OCI-LY7 (cell line): Measurements from ENCODE around the gene FUT8. TPM values are rescaled to one million over a fixed set of nuclear protein-coding genes. Genes with fewer than 3 reads are reported as not detected.
A peak's percentile ranks its signal among the peaks of the same experiment; 100 is the strongest.

Experiments used
- BruUV-seq: library from RNA; stranded (reverse); fragments of 400-500 nt; replicated peaks from 2 replicates; lab custom pipeline; 2021; lab: Mats Ljungman, UMichigan
- CTCF ChIA-PET: fragments of 300-600 bp; sonication (Branson Sonifier 250); formaldehyde crosslinking; loops from one replicate; lab custom pipeline; 2022; ENCODE audit warnings: antibody characterized with exemption; ENCODE audit not compliant: unreplicated experiment; lab: Charles Lee
- POLR2A ChIA-PET: fragments of 300-600 bp; sonication (Branson Sonifier 250); formaldehyde crosslinking; loops from one replicate; lab custom pipeline; 2022; ENCODE audit warnings: antibody characterized with exemption; lab: Charles Lee
- DNase-seq: peaks from one replicate; pipeline ENCODE4 v3.0.0-alpha.2; 2015; ENCODE audit warnings: low spot score
- H2AFZ ChIP-seq: fragments of 200-600 bp; sonication (generic), shearing (Covaris generic); 2 replicates; pipeline ENCODE4 v1.6.1; 2014; ENCODE audit warnings: mild to moderate bottlenecking, antibody characterized with exemption, low read length, moderate library complexity
- H3K27ac ChIP-seq: fragments of 200-600 bp; sonication (generic); 2 replicates; pipeline ENCODE4 v1.5.1; 2014; ENCODE audit warnings: mixed run types, low read depth, mild to moderate bottlenecking, moderate library complexity, low read length, inconsistent platforms; ENCODE audit not compliant: poor library complexity, severe bottlenecking
- H3K36me3 ChIP-seq: fragments of 200-600 bp; sonication (generic); 2 replicates; pipeline ENCODE4 v1.6.1; 2014; ENCODE audit warnings: mild to moderate bottlenecking, antibody characterized with exemption, low read length, moderate library complexity, mixed read lengths; ENCODE audit not compliant: insufficient read depth
- H3K4me1 ChIP-seq: fragments of 200-600 bp; sonication (generic); 2 replicates; pipeline ENCODE4 v1.5.1; 2014; ENCODE audit warnings: mild to moderate bottlenecking, low read length; ENCODE audit not compliant: insufficient read depth, poor library complexity, severe bottlenecking
- H3K4me2 ChIP-seq: fragments of 200-600 bp; sonication (generic); 2 replicates; pipeline ENCODE4 v1.6.1; 2014; ENCODE audit warnings: mild to moderate bottlenecking, low read length
- H3K4me3 ChIP-seq: fragments of 200-600 bp; sonication (generic); 2 replicates; pipeline ENCODE4 v1.5.1; 2014; ENCODE audit warnings: mild to moderate bottlenecking, low read depth, low read length; ENCODE audit not compliant: poor library complexity, severe bottlenecking
- H3K79me2 ChIP-seq: fragments of 200-600 bp; sonication (generic); 2 replicates; pipeline ENCODE4 v1.6.1; 2016; ENCODE audit warnings: low read depth, mild to moderate bottlenecking, low read length, moderate library complexity, mixed read lengths; ENCODE audit not compliant: insufficient read depth
- H3K9me2 ChIP-seq: fragments of 200-600 bp; sonication (generic); 2 replicates; pipeline ENCODE4 v1.6.1; 2016; ENCODE audit warnings: mild to moderate bottlenecking, low read length, mixed read lengths; ENCODE audit not compliant: insufficient read depth
- H3K9me3 ChIP-seq: fragments of 200-600 bp; sonication (generic); 2 replicates; pipeline ENCODE4 v1.6.1; 2014; ENCODE audit warnings: mild to moderate bottlenecking, mixed run types, low read length, mixed read lengths
- H4K20me1 ChIP-seq: fragments of 200-600 bp; sonication (generic); 2 replicates; pipeline ENCODE4 v1.6.1; 2014; ENCODE audit warnings: mild to moderate bottlenecking, antibody characterized with exemption, low read length, moderate library complexity, mixed read lengths; ENCODE audit not compliant: insufficient read depth
- CTCF ChIP-seq: fragments of 200-600 bp; sonication (generic); conservative IDR thresholded peaks from 2 replicates; pipeline ENCODE4 v1.5.1; 2014; ENCODE audit warnings: mild to moderate bottlenecking, antibody characterized with exemption, low read length, moderate library complexity, mixed read lengths
- EZH2phosphoT487 ChIP-seq: fragments of 200-600 bp; sonication (generic); IDR thresholded peaks from 2 replicates; pipeline ENCODE4 v1.6.1; 2018; ENCODE audit warnings: low read depth, borderline replicate concordance, mild to moderate bottlenecking, mixed run types, antibody characterized with exemption, low read length, moderate library complexity, mixed read lengths
- intact Hi-C: fragments of 100-400 bp; cut with micrococcal nuclease; formaldehyde crosslinking; loops from one replicate; pipeline ENCODE4 v1.10.0; 2022; ENCODE audit not compliant: unreplicated experiment
- total RNA-seq, 2 experiments: library from RNA; depleted of rRNA in 1 of 2; stranded (reverse); fragments of >200 nt in 1 of 2; shearing (Covaris generic) in 1 of 2; gene quantifications; 2 replicates each; pipeline ENCODE4 v1.2.3, GENCODE V29; 2014 to 2022

The FUT8 gene
- total RNA-seq, 2 experiments from 2014 or later, result 90.3 to 174 TPM

GRCh38 chr14:65377576-65377975 is 35.0 kb upstream of the FUT8 start:
- Histone ChIP-seq H3K4me2 (peak overlapping the region; percentile 14), H3K27ac (no peak overlapping the region), H3K36me3 (peaks cover 5% of the 10 kb centered on the region; the same call in 1 of the 2 replicates), H3K4me1 (peaks cover 22% of the 10 kb centered on the region), H3K79me2 (no peaks in the 10 kb centered on the region), H3K9me2 (no peaks in the 10 kb centered on the region), H2AFZ (peak overlapping the region; percentile 38), H3K9me3 (peaks cover 13% of the 10 kb centered on the region), H4K20me1 (no peaks in the 10 kb centered on the region), H3K4me3 (no peak overlapping the region)
- intact Hi-C loops, result no loop called here
- no peak for TF ChIP-seq CTCF
- TF ChIP-seq EZH2phosphoT487, result no peak
- no peak for DNase-seq
- POLR2A ChIA-PET, result interaction anchor here (0.6 to 2.0 kb wide), 8 partner anchors 17 to 352 kb away, joined by 3 to 10 read pairs (median 4); no protein-coding TSS in a partner anchor
- BruUV-seq, result no TSS peak
- CTCF ChIA-PET, result no interaction called here

- no peak overlapping the region for H3K4me3 ChIP-seq
- H3K79me2 ChIP-seq, result no peaks in the 10 kb centered on the region
- ChIA-PET POLR2A (interaction anchor here (1.0 to 1.1 kb wide), 2 partner anchors 38 to 47 kb away, joined by 3 read pairs; no protein-coding TSS in a partner anchor), CTCF (no interaction called here)
- H3K36me3 ChIP-seq, result peaks cover 5% of the 10 kb centered on the region; the same call in 1 of the 2 replicates
- H3K4me1 ChIP-seq, result peaks cover 16% of the 10 kb centered on the region
- no peak overlapping the region for H2AFZ ChIP-seq
- no peak overlapping the region for H3K27ac ChIP-seq
- no peaks in the 10 kb centered on the region for H4K20me1 ChIP-seq
- H3K4me2 ChIP-seq, result no peak overlapping the region
- TF ChIP-seq CTCF, result no peak
- TF ChIP-seq EZH2phosphoT487, result no peak
- peaks cover 13% of the 10 kb centered on the region for H3K9me3 ChIP-seq
- DNase-seq, result no peak
- no TSS peak for BruUV-seq
- intact Hi-C loops, result no loop called here
- H3K9me2 ChIP-seq, result no peaks in the 10 kb centered on the region
These were observed 29.9 kb upstream of the FUT8 start for GRCh38 chr14:65382586-65382985.

GRCh38 chr14:65387171-65387570 is 25.4 kb upstream of the FUT8 start:
- Histone ChIP-seq H3K4me1 (peaks cover 7% of the 10 kb centered on the region), H2AFZ (peak overlapping the region; percentile 12; the same call in 1 of the 2 replicates), H3K27ac (no peak overlapping the region), H4K20me1 (no peaks in the 10 kb centered on the region), H3K79me2 (no peaks in the 10 kb centered on the region), H3K4me3 (no peak overlapping the region), H3K36me3 (no peaks in the 10 kb centered on the region), H3K4me2 (no peak overlapping the region), H3K9me2 (no peaks in the 10 kb centered on the region), H3K9me3 (no peaks in the 10 kb centered on the region)
- TF ChIP-seq EZH2phosphoT487, result no peak
- CTCF ChIA-PET, result no interaction called here
- intact Hi-C loops, result no loop called here
- POLR2A ChIA-PET, result interaction anchor here (0.6 to 1.0 kb wide), 4 partner anchors 12 to 218 kb away, joined by 3 to 6 read pairs (median 3); no protein-coding TSS in a partner anchor
- DNase-seq, result no peak
- no TSS peak for BruUV-seq
